ENCODE measurements around the gene PPP3CA.

DNA sequence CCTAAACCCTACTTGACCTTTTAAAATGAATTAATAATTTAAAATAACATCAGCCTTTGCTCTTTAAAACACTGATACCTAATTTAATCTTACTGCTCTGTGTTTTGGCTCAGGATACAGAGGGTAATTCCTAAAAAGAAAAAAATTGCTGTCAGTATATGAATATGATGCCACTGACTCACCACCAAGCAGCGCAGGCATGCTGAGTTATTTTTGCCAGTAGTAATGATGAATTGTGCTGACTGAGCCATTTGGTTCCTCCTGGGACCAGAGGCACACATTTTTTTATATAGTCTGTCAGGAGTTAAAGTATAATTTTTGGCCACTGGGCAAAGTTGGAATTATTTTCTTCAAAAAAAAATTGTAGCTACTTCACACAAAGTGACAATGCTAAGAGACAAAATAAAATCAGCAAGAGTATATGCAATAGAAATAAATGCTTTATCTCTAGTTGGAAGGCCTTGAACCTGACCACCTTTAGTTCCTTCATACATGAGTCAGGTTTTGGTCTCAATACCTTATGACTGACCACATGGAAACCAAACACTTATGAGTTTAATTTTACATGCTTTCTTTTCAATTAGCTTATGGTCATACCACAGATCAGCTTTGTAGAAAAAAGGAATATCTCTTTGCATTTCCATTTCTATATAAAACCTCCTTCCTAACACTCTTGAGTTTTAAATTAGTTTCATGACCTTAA lies 115.1 kb downstream of the PPP3CA start:
- TF ChIP-seq, protein P1, sequence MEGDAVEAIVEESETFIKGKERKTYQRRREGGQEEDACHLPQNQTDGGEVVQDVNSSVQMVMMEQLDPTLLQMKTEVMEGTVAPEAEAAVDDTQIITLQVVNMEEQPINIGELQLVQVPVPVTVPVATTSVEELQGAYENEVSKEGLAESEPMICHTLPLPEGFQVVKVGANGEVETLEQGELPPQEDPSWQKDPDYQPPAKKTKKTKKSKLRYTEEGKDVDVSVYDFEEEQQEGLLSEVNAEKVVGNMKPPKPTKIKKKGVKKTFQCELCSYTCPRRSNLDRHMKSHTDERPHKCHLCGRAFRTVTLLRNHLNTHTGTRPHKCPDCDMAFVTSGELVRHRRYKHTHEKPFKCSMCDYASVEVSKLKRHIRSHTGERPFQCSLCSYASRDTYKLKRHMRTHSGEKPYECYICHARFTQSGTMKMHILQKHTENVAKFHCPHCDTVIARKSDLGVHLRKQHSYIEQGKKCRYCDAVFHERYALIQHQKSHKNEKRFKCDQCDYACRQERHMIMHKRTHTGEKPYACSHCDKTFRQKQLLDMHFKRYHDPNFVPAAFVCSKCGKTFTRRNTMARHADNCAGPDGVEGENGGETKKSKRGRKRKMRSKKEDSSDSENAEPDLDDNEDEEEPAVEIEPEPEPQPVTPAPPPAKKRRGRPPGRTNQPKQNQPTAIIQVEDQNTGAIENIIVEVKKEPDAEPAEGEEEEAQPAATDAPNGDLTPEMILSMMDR (IDR thresholded peaks at IDR 0.05; ENCODE audit: low read depth, low read length) = no peak
- no peak for TF ChIP-seq POLR2A (IDR thresholded peaks at IDR 0.05; ENCODE audit: extremely low read depth, insufficient read length)
- TF ChIP-seq, protein P2, sequence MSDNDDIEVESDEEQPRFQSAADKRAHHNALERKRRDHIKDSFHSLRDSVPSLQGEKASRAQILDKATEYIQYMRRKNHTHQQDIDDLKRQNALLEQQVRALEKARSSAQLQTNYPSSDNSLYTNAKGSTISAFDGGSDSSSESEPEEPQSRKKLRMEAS (IDR thresholded peaks at IDR 0.05; ENCODE audit: low read depth, low read length) = no peak
- no peak for TF ChIP-seq MYC (IDR thresholded peaks at IDR 0.05; ENCODE audit: low read depth, low read length)

Data from NB4 (cell line).